Gastroesophageal sphincter (tissue), 3 donors: ENCODE measurements around the gene EHMT1.

ENCODE experiments used
- CTCF ChIP-seq, 4 experiments: fragments of 200-600 bp in 2 of 4; fragments of 450-650 bp in 2 of 4; sonication (generic) in 1 of 4; IDR thresholded peaks; one replicate each; pipeline ENCODE4 v1.5.1; 2017 to 2019; ENCODE audit warnings: antibody characterized with exemption in 4 of 4, mild to moderate bottlenecking in 2 of 4, moderate library complexity in 2 of 4
- POLR2A ChIP-seq, 2 donors: fragments of 450-650 bp; IDR thresholded peaks; one replicate each; pipeline ENCODE4 v1.6.1; 2017; ENCODE audit warnings: antibody characterized with exemption in 2 of 2, mild to moderate bottlenecking in 2 of 2, moderate library complexity in 1 of 2

DNA sequence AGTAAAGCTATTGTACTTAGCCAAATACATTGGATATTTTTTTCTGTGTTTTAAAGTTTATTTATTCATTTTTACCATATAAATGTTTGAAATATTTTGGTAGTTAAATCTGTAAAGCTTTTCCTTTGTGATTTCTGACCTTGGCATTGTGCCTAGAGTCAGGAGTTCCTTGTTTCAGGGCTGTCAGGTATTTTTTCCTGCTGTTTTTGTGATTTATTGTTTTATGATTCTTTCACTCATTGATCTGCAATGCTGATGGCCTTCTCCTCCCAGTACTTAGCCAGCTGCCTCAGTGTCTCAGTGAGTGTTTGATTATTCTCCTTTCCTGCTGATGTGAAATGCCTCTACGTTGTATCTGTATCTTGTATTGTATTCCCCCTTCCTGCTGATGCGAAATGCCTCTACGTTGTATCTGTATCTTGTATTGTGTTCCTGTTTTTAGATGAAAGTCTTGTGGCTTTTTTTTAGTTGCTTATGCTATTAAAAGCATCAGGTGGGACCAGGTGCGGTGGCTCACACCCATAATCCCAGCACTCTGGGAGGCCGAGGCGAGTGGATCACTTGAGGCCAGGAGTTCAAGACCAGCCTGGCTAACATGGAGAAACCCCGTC lies 61.0 kb downstream of the EHMT1 start:
- TF ChIP-seq POLR2A (IDR thresholded peaks at IDR 0.05) (no peak), CTCF (IDR thresholded peaks at IDR 0.05) (no peak)
